Measurements from ENCODE around the gene SFTPD.
"Not testable (repeated sequence)": the region's sequence is repeated elsewhere in the genome, so short reads cannot be mapped to it uniquely, and the experiment has no call there.

The SFTPD gene

DNA sequence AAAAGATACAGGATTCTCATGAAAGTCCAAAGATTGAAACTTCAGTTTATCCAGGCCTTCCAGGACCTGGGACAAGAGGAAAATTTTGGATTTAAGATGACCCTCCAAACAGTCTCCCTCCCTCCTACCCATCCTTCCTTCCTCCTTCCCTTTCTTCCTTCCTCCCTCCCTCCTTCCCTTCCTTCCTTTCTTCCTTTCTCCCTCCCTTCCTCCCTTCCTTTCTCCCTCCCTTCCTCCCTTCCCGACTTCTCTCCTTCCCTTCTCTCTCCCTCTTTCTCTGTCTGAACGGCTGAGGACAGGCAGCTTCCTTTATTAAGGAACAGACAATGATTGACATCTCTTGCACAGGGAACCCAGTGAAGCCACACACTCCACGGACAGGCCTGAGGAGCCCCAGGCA, 23.3 kb downstream of the SFTPD start:
- DNase-seq (ENCODE audit: low spot score): no peak

DNA sequence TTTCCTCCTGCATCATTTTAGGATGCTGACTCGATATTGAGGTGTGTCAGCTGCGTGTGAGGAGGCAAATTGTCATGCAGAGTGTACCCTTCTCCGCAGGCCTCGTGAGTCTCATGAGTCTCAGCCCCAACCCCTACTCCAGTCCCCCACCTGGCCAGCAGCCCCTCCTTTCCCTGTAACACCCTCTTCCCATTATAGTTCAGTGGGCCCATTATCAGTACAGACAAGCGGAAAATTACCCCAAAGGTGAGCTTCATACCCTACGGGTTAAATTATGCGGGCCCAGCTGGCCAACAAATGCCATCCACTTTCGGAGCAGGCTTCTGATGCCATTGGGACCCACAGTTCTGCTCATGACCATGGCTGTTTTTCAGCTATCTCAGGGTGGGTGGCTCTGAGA, 25.2 kb downstream of the SFTPD start:
- no peak for DNase-seq (ENCODE audit: low spot score)

DNA sequence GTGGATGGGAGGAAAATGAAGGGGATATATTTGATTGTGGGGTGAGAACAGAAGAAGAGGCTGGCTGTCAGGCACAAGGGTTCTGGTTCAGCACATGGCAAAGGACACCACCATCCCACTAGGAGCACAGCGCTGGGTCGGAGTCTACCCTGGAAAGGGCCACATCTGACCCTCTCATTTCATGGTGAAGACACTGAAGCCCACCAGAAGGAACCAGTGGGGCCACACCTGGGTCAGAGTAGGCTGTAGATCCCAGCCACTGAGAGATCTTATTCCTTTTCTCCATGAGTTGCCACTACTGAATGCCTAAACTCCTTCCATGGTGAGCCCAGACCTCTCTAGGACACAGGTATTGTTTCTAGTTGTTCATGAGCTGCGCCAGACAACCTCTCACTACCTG, 25.8 kb downstream of the SFTPD start:
- DNase-seq (ENCODE audit: low spot score): no peak

DNA sequence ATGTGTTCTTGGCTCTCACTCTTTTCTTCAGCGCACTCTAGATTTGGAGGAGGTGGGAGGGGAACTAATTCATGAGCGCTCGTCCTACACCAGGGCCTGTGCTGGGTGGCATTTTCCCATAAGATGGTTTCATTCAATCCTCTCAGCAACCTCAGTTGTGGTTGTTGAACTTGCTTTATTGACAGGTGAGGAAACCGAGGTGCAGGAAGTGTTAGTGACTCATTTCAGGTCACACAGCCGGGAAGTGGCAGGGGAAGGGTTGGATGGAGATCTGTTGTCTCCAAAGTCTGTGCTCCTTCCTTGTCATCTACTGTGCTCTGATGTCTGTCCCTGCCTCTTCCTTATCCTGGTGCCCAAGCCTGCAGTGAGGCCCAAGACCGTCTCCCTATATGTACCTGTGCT, 26.9 kb downstream of the SFTPD start:
- not testable (repeated sequence) for DNase-seq (ENCODE audit: low spot score)

DNA sequence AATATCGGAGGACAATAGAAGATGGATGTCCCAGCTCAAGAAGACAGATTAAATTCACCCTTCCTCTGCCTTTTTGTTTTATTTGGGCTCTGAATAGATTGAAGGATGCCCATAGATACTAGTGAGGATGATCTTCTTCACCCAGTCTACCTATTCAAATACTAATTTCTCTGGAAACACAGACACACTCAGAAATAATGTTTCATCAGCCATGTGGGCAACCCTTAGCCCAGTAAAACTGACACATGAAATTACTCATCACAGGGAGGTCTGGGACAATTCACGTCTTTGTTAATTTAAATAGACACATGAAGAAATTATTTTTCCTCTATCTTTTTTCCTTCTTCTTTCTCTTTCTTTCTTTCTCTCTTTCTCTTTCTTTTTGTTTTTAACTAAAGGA, 33.1 kb downstream of the SFTPD start:
- DNase-seq (ENCODE audit: low spot score): not testable (repeated sequence)

DNA sequence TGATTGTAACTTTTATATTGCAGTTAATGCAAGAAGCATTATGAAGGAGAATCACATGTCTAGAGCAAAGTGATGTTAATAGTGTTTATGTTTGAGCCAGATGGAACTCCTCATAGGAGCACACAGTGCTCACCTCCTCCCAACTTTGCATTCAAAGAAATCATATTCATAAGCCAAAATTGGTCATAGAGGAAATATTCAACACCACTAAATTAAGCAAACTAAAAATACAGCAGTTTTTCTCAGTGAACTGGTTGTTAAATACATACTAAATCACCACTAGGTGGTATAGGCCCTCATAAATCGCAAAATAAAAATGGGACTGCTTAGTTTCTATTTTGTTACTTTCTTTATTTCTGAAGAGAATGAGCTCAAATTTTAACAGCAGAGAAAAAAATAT, 34.4 kb downstream of the SFTPD start:
- not testable (repeated sequence) for DNase-seq (ENCODE audit: low spot score)

DNA sequence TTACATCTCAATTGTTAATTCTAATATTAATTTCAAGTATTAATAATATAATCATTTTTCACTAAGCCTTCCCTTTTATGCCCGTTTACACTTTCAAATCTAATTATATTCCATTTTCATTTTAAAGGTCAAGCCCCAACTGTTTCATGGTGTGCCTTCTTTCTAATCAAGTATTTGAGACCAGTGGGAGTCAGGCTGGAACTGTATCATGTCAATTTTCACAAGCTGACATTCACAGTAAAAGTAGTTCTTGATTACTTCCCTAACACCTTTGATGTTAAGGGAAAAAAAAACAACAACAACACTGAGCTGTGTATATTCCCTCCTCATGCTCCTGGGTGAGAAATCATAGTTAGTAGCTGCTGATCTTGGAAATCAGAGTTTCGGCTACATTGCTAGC, 38.1 kb downstream of the SFTPD start:
- no peak for DNase-seq (ENCODE audit: low spot score)

DNA sequence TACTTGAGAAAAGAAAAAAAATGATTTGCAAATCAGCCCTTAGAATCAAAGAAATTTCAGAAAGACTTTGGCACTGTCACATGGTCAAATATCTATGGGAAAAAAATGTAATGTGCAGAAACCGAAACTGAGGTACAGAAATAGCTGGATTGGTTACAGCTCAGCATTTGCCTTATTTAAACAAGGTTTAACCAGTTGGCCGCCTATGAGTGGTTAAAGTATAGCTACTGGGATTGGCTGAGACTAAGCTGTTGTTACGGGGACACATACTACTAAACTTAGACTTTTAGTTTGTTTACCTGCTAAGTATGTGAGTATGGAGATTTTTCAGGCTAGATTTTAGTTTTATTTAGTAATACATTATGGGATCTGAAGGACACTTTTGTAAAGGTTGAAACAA, 38.6 kb downstream of the SFTPD start:
- DNase-seq (ENCODE audit: low spot score): no peak

DNA sequence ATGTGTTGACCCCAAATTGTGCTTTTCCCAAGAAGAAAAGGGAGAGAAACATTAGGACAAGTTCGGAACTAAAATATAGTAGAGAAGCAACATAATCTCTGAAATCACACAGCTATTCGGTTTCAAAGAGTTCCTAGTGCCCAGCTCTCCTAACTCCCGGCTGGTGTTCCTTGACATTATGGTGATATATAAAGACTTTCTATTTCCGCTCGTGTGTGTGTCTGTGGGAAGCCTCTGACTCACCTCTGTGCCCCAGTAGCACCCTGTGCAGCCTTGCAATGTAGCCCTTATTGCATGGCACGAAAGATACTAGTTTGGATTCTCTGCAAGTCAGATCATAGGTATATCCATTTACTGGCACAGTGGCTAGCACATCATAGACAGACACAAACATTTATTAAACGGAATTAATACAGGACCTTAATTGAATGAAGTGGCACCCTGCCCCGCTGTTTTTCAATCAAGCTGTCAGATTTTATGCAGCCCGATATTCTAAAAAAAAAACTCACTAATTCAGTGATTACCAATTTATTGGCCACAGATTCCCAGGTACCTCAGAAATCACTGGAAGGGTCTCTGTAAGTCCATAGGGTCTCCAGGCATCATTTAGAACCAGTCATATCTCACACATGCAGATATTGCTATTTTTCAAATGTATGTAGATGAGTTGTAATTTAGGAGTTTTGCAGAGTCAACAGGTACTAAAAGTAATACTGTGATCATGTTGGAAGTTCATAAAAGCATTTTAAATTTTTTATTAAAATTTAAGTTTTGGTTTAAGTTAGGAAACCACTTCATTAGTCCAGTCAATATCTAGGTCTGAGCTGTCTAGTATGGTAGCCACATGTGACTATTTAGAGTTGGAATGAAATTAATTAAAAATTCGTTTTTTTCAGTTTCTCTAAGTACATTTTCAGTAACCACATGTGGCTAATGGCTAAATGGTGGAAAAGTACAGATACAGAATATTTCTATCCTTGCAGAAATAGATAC, 43.3 kb downstream of the SFTPD start:
- no peak for DNase-seq (ENCODE audit: low spot score)

DNA sequence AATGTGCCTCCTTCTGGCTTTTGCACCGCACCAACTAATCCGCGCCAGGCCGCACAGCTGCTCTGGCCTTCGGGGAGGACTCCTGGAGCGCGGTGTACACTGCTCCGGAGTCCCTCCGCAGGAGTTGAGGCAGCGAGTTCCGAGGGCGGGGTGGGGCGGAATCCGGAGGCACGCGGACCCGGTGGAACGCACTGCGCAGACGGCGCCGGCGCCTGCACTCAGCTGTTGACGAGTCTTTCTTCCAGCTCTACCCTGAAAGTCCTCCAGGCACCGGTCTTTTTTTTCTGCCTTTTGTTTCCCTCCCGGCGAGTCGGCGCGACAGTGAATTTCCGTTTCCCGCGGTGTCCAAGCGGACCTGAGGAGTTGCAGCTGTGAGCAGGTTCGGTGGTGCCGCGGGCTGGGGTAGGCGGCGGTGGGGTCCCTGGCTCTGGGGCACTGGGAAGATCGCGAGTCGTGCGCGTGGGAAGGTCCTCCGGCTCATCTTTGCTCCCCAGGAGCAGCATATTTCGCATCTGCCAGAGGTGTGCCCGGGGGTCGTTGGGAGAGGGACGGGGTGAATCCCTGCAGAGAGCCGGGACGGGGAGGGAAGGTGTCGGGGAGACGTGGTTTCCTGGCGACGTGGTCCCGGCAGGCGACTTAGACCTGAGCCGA, 44.1 kb downstream of the SFTPD start:
- peak; percentile 14 for DNase-seq (ENCODE audit: low spot score)

DNA sequence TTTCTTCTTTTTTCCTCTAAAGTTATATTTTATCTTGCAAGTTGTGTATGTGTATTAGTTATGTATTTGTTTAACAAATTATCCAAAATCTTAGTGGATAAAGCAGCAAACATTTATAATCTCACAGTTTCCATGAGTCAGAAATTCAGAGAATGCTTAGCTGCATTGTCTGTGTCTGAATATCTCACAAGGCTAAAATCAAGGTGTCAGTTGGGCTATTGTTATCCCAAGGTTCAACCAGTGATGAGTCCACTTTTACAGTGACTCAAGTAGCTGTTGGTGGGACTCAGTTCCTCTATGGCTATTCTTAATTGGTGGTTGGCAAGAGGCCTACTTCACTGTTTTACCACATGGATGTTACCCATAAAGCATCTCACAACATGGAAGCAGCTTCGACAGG, 47.3 kb downstream of the SFTPD start:
- not testable (repeated sequence) for DNase-seq (ENCODE audit: low spot score)

DNA sequence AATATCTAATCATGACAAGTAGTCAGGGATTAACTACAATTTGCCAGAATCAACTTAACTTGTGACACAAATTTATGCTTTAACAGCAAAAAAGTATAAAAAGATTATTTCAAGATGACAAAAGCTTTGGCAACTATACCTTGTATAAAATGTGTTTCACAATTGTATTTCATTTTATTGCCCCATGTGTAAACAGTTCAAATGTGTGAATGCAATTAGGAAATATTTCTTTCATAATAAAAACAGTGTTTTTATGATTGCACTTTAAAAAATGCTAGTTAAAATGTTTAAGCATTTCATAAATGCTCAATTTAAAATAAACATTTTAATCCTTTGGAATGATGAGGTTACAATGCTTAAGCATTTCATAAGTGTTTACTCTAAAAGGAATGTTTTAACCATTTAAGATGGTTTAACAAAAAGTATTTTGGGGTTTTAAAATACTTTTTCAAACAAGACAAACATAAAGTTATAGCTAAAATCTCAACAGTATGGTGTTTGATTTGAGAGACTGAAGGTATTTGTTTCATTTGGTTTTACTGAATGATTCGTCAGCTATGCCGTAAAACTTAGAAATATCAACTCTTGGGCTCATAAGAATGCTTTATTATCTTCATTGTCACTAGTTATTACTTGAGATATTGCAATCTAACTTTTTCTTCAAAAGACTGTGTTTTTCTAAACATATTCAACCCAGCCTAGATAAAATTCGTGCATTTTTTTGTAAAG, 50.1 kb downstream of the SFTPD start:
- no peak for DNase-seq (ENCODE audit: low spot score)

DNA sequence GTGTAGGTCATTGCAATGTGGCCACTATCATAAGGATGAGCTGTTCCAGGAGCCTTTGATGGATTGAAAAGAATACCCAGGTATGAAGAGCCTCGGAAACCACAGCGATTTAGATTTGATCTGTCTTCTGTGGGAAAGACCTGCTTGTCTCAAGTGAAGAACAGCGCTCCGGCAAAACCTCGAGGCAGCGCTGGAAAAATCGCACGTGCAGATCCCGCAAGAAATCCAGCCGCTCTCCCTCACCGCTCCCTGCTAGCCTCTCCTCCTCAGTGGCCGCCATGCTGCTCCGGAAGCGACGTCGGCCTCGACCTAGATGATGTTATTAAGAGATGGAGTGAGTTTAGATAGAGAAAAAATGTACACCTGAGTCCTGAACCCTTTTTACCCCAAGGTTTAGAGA, 56.0 kb downstream of the SFTPD start:
- DNase-seq (ENCODE audit: low spot score): not testable (repeated sequence)

DNA sequence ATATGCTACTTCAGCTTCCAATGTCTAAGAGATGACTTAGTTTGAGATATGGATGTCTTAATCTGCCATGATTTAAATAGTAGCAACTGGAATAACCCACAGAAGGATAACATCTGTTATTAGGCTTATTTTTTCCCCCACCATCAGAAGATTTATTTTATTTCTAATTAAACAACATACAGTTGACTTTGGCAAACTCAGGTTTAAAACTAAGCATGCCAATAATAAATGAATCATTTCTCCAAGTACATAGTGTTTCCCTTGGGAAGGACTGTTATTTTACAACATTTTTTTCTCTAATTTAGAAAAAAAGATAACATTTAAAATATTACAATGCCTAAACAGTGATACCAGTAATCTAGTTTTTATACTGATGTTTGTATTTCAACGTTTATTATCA, 58.4 kb downstream of the SFTPD start:
- DNase-seq (ENCODE audit: low spot score): no peak

DNA sequence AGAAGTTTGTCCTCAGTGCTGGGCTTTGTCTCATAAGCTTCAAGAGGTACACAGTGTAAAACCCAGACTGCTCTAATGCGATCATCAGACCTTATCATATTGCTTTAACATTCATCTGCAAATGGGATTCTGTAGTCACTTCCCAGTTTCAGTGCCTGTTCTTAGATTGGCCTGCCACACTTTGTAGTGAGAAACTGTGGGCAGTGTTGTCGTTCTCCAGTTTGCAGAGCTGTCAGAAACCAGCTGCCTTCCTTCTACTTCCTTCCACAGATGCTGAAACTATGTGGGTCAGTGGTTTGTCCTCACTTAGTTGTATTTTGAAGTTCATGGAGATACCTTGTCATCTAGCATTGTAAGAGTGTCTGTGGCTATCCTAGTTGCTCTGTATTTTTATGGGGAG, 59.9 kb downstream of the SFTPD start:
- not testable (repeated sequence) for DNase-seq (ENCODE audit: low spot score)

Data from hematopoietic multipotent progenitor cell treated with erythropoietin and hydrocortisone succinate and interleukin-3 and kit ligand, for 15 days (in vitro differentiated cells).